Esophagus squamous epithelium (tissue), 5 donors: Measurements from ENCODE around the gene FBXO42. TPM values are rescaled to one million over a fixed set of nuclear protein-coding genes. Genes with fewer than 3 reads are reported as not detected.

Experiments used
- DNase-seq: peaks from one replicate; lab custom pipeline; 2025; lab: John Stamatoyannopoulos, UW
- H3K27ac ChIP-seq, 4 donors: fragments of 200-600 bp; sonication (generic); one replicate each; pipeline ENCODE4 v1.5.1; 2016 to 2019; ENCODE audit warnings: mild to moderate bottlenecking in 1 of 4
- H3K27me3 ChIP-seq, 4 donors: fragments of 200-600 bp; sonication (generic); 1 replicate in 3 of 4; 2 replicates in 1 of 4; pipeline versions ENCODE4 v1.5.1 to v1.6.0; 2017 to 2021; ENCODE audit warnings: antibody characterized with exemption in 1 of 4
- H3K36me3 ChIP-seq, 3 donors: fragments of 200-600 bp; sonication (generic); one replicate each; pipeline ENCODE4 v1.5.1; 2016 to 2019
- H3K4me1 ChIP-seq, 3 donors: fragments of 200-600 bp; sonication (generic); one replicate each; pipeline ENCODE4 v1.5.1; 2017 to 2019
- H3K4me3 ChIP-seq, 4 donors: fragments of 200-600 bp; sonication (generic); 1 replicate in 3 of 4; 2 replicates in 1 of 4; pipeline ENCODE4 v1.5.1; 2016 to 2019; ENCODE audit warnings: mild to moderate bottlenecking in 2 of 4, moderate library complexity in 1 of 4
- H3K9me3 ChIP-seq, 3 donors: fragments of 200-600 bp; sonication (generic); one replicate each; pipeline ENCODE4 v1.5.1; 2016 to 2019
- POLR2A ChIP-seq, 4 donors: fragments of 450-650 bp; IDR thresholded peaks; one replicate each; pipeline ENCODE4 v1.6.1; 2017; ENCODE audit warnings: antibody characterized with exemption in 4 of 4, mild to moderate bottlenecking in 4 of 4, moderate library complexity in 3 of 4
- WGBS, 2 donors: methylation state at CpG; one replicate each; pipeline ENCODE4 v1.1.5; 2018; 5-methylcytosine and 5-hydroxymethylcytosine counted together
- intact Hi-C: fragments of 100-400 bp; cut with DNase I; formaldehyde crosslinking; loops from one replicate; pipeline ENCODE4 v1.15.0; 2022
- small RNA-seq, 4 donors: library from RNA; depleted of rRNA; stranded (forward); fragments of <200 nt; gene quantifications; one replicate each; pipeline ENCODE3, GENCODE V24; 2016
- total RNA-seq, 4 donors: library from RNA; depleted of rRNA; stranded (reverse); fragments of >200 nt; gene quantifications; one replicate each; pipeline ENCODE4 v1.1.0, GENCODE V29; 2016
- TF ChIP-seq, protein P1 (sequence below), 6 experiments: fragments of 450-650 bp in 4 of 6; fragments of 200-600 bp in 2 of 6; sonication (generic) in 2 of 6; IDR thresholded peaks; one replicate each; pipeline ENCODE4 v1.5.1; 2016 to 2019; ENCODE audit warnings: antibody characterized with exemption in 6 of 6, mild to moderate bottlenecking in 4 of 6, moderate library complexity in 4 of 6
- donor health status: DM: yes; HTN: yes; CAD: no.

FBXO42 gene
- total RNA-seq, 4 donors from 2014 or later, result 15.9 to 29.0 (median 20.2) TPM

- TF ChIP-seq, protein P1, sequence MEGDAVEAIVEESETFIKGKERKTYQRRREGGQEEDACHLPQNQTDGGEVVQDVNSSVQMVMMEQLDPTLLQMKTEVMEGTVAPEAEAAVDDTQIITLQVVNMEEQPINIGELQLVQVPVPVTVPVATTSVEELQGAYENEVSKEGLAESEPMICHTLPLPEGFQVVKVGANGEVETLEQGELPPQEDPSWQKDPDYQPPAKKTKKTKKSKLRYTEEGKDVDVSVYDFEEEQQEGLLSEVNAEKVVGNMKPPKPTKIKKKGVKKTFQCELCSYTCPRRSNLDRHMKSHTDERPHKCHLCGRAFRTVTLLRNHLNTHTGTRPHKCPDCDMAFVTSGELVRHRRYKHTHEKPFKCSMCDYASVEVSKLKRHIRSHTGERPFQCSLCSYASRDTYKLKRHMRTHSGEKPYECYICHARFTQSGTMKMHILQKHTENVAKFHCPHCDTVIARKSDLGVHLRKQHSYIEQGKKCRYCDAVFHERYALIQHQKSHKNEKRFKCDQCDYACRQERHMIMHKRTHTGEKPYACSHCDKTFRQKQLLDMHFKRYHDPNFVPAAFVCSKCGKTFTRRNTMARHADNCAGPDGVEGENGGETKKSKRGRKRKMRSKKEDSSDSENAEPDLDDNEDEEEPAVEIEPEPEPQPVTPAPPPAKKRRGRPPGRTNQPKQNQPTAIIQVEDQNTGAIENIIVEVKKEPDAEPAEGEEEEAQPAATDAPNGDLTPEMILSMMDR (IDR thresholded peaks at IDR 0.05), result no peak
- TF ChIP-seq POLR2A (IDR thresholded peaks at IDR 0.05), result no peak
- H3K36me3 ChIP-seq, result peaks cover 0 to 45% (median 0%) of the 10 kb centered on the region in 3 donors
- H3K4me3 ChIP-seq, result no peak overlapping the region
- DNase-seq, result no peak
- 83 to 86% methylated on average over 1 to 2 of the region's 3 CpGs for WGBS, 2 donors
- H3K9me3 ChIP-seq, result no peaks in the 10 kb centered on the region
- intact Hi-C loops, result loop anchor here (10.0 kb wide), 1 partner anchor 168 kb away; the partner anchor contains the start of gene SZRD1
- no peaks in the 10 kb centered on the region for H3K27me3 ChIP-seq
- peaks cover 4 to 5% (median 4%) of the 10 kb centered on the region in 3 donors for H3K4me1 ChIP-seq
- H3K27ac ChIP-seq, result no peak overlapping the region
Observed at GRCh38 chr1:16196874-16197273, 155.4 kb downstream of the FBXO42 start.

Small RNA genes lying within 50 kb of the gene (small RNA-seq; reads per million reads assigned to genes)
- gene MT1XP1, result 0 reads per million in 4 donors

Other genes starting within 250 kb of the FBXO42 start
- 100 to 1,000 TPM in 3 of 4 donors, 10 to 100 TPM in 1; 87.5 to 225 (median 137) TPM for gene EPHA2, start 196.4 kb downstream of the FBXO42 start, total RNA-seq
- gene ARHGEF19, start 139.8 kb downstream of the FBXO42 start, total RNA-seq, result 10 to 100 TPM; 15.8 to 27.1 (median 20.6) TPM
- 1 to 10 TPM; 3.6 to 5.6 (median 3.9) TPM for gene CPLANE2, start 115.3 kb downstream of the FBXO42 start, total RNA-seq
- 10 to 100 TPM; 51.7 to 65.0 (median 58.5) TPM for gene SZRD1, start 14.8 kb upstream of the FBXO42 start, total RNA-seq
- gene SPATA21, start 84.9 kb upstream of the FBXO42 start, total RNA-seq, result not detected
- 10 to 100 TPM; 38.5 to 48.4 (median 47.2) TPM for gene NECAP2, start 88.2 kb upstream of the FBXO42 start, total RNA-seq
- gene RNU1-1, start 161.8 kb upstream of the FBXO42 start, total RNA-seq, result under 1 TPM; under 0.01 TPM